SU-DHL-6 (cell line): ENCODE measurements around the gene TBCCD1.

Source experiments
- H2AFZ ChIP-seq: fragments of 200-600 bp; sonication (generic); 2 replicates; pipeline ENCODE4 v1.6.1; 2014; ENCODE audit warnings: low read depth, mild to moderate bottlenecking, moderate library complexity, mixed read lengths, antibody characterized with exemption, low read length; ENCODE audit not compliant: severe bottlenecking
- H3F3A ChIP-seq: fragments of 200-600 bp; shearing (Covaris generic); 2 replicates; pipeline ENCODE4 v1.6.0; 2016; ENCODE audit warnings: antibody characterized with exemption, mild to moderate bottlenecking; ENCODE audit not compliant: insufficient read depth
- H3K27ac ChIP-seq: fragments of 200-600 bp; sonication (generic); 2 replicates; pipeline ENCODE4 v1.5.1; 2016; ENCODE audit warnings: low read depth, mild to moderate bottlenecking, low read length, moderate library complexity, mixed read lengths
- H3K27me3 ChIP-seq: fragments of 200-600 bp; sonication (generic), shearing (Covaris generic); 2 replicates; pipeline ENCODE4 v1.6.0; 2014; ENCODE audit warnings: mild to moderate bottlenecking, low read length
- H3K36me3 ChIP-seq: fragments of 200-600 bp; sonication (generic); 2 replicates; pipeline ENCODE4 v1.6.1; 2014; ENCODE audit warnings: mild to moderate bottlenecking, low read length, mixed read lengths
- H3K4me2 ChIP-seq: fragments of 300-600, 200-600 bp; shearing (Covaris generic), sonication (generic); 2 replicates; pipeline ENCODE4 v1.6.0; 2014; ENCODE audit warnings: low read length, low read depth, mild to moderate bottlenecking; ENCODE audit not compliant: poor library complexity, severe bottlenecking
- H3K4me3 ChIP-seq: fragments of 200-600 bp; sonication (generic); 2 replicates; pipeline ENCODE4 v1.5.1; 2014; ENCODE audit warnings: antibody characterized with exemption, low read length, mild to moderate bottlenecking, mixed read lengths; ENCODE audit not compliant: insufficient read depth, poor library complexity, severe bottlenecking
- H3K79me2 ChIP-seq: fragments of 200-600 bp; sonication (generic); 2 replicates; pipeline ENCODE4 v1.6.1; 2014; ENCODE audit warnings: mild to moderate bottlenecking, low read length, moderate library complexity; ENCODE audit not compliant: insufficient read depth
- H3K9ac ChIP-seq: fragments of 200-600 bp; sonication (generic); 2 replicates; pipeline ENCODE4 v1.7.0; 2014; ENCODE audit warnings: mild to moderate bottlenecking, low read length
- H3K9me2 ChIP-seq: fragments of 200-600 bp; sonication (generic); replicated peaks from 2 replicates; pipeline ENCODE4 v1.6.1; 2014; ENCODE audit warnings: low read length; ENCODE audit not compliant: insufficient read depth
- H3K9me3 ChIP-seq: fragments of 200-600 bp; sonication (generic); 2 replicates; pipeline ENCODE4 v1.6.1; 2014; ENCODE audit warnings: low read length, mixed read lengths; ENCODE audit not compliant: insufficient read depth
- H4K20me1 ChIP-seq: fragments of 200-600 bp; sonication (generic); 2 replicates; pipeline ENCODE4 v1.6.1; 2014; ENCODE audit warnings: low read depth, mild to moderate bottlenecking, antibody characterized with exemption, low read length, moderate library complexity, mixed read lengths
- CTCF ChIP-seq: fragments of 200-600 bp; sonication (generic); IDR thresholded peaks from one replicate; pipeline ENCODE4 v1.5.1; 2017; ENCODE audit warnings: antibody characterized with exemption, mild to moderate bottlenecking, low read length, moderate library complexity; ENCODE audit not compliant: insufficient read depth, poor library complexity, severe bottlenecking
- EZH2phosphoT487 ChIP-seq: fragments of 200-600 bp; sonication (generic), shearing (Covaris generic); conservative IDR thresholded peaks from 2 replicates; pipeline ENCODE4 v1.6.1; 2018; ENCODE audit warnings: mild to moderate bottlenecking, antibody characterized with exemption, low read length, moderate library complexity, mixed read lengths

Gene TBCCD1

GRCh38 chr3:186594591-186595113, 27.5 kb upstream of the TBCCD1 start:
- no peak overlapping the region for H2AFZ ChIP-seq

GRCh38 chr3:186593862-186594261, 26.7 kb upstream of the TBCCD1 start:
- TF ChIP-seq EZH2phosphoT487 (no peak), CTCF (no peak)
- no peak overlapping the region for H3K27ac ChIP-seq
- H3F3A ChIP-seq, result no peaks in the 10 kb centered on the region
- H2AFZ ChIP-seq, result no peak overlapping the region
- H3K4me3 ChIP-seq, result no peak overlapping the region
- no peaks in the 10 kb centered on the region for H4K20me1 ChIP-seq
- H3K9me3 ChIP-seq, result no peaks in the 10 kb centered on the region
- no peaks in the 10 kb centered on the region for H3K36me3 ChIP-seq
- H3K9ac ChIP-seq, result no peak overlapping the region
- no peaks in the 10 kb centered on the region for H3K79me2 ChIP-seq
- H3K9me2 ChIP-seq, result no peaks in the 10 kb centered on the region
- H3K27me3 ChIP-seq, result no peaks in the 10 kb centered on the region
- no peak overlapping the region for H3K4me2 ChIP-seq

More at GRCh38 chr3:186594591-186595113, 27.5 kb upstream of the TBCCD1 start:
- no peak overlapping the region for H3K27ac ChIP-seq
- H3K27me3 ChIP-seq, result no peaks in the 10 kb centered on the region
- H3K9me2 ChIP-seq, result no peaks in the 10 kb centered on the region
- H3F3A ChIP-seq, result no peaks in the 10 kb centered on the region
- H3K36me3 ChIP-seq, result no peaks in the 10 kb centered on the region
- H3K4me3 ChIP-seq, result no peak overlapping the region
- TF ChIP-seq CTCF, result no peak
- TF ChIP-seq EZH2phosphoT487, result no peak
- no peak overlapping the region for H3K9ac ChIP-seq
- no peaks in the 10 kb centered on the region for H3K79me2 ChIP-seq
- H4K20me1 ChIP-seq, result no peaks in the 10 kb centered on the region
- H3K9me3 ChIP-seq, result no peaks in the 10 kb centered on the region
- H3K4me2 ChIP-seq, result no peak overlapping the region

GRCh38 chr3:186592682-186593081, 25.5 kb upstream of the TBCCD1 start:
- Histone ChIP-seq H3K79me2 (no peaks in the 10 kb centered on the region), H3K9me3 (no peaks in the 10 kb centered on the region)

More at GRCh38 chr3:186592682-186593081, 25.5 kb upstream of the TBCCD1 start:
- Histone ChIP-seq H3K36me3 (no peaks in the 10 kb centered on the region), H3K4me2 (no peak overlapping the region), H3K9me2 (no peaks in the 10 kb centered on the region), H4K20me1 (no peaks in the 10 kb centered on the region), H3K27ac (no peak overlapping the region), H2AFZ (no peak overlapping the region), H3F3A (peaks cover 3% of the 10 kb centered on the region), H3K4me3 (no peak overlapping the region), H3K9ac (no peak overlapping the region), H3K27me3 (no peaks in the 10 kb centered on the region)
- TF ChIP-seq CTCF (no peak), EZH2phosphoT487 (no peak)
